Sigmoid colon (tissue), 7 donors: ENCODE results near the gene TMEM222. TPM values are rescaled to one million over a fixed set of nuclear protein-coding genes. Genes with fewer than 3 reads are reported as not detected.

Source experiments
- DNase-seq: peaks from one replicate; pipeline ENCODE4 v3.0.0-alpha.2; 2019
- H3K27ac ChIP-seq, 4 donors: fragments of 200-600 bp; sonication (generic); one replicate each; pipeline ENCODE4 v1.5.1; 2016 to 2019; ENCODE audit warnings: mild to moderate bottlenecking in 1 of 4
- H3K27me3 ChIP-seq, 3 donors: fragments of 200-600 bp; sonication (generic); one replicate each; pipeline ENCODE4 v1.5.1; 2019; ENCODE audit warnings: mild to moderate bottlenecking in 1 of 3
- H3K36me3 ChIP-seq, 4 donors: fragments of 200-600 bp; sonication (generic); one replicate each; pipeline ENCODE4 v1.5.1; 2016 to 2019
- H3K4me1 ChIP-seq, 4 donors: fragments of 200-600 bp; sonication (generic); one replicate each; pipeline ENCODE4 v1.5.1; 2017 to 2019
- H3K4me3 ChIP-seq, 4 donors: fragments of 200-600 bp; sonication (generic); one replicate each; pipeline ENCODE4 v1.5.1; 2017 to 2019; ENCODE audit warnings: mild to moderate bottlenecking in 2 of 4, moderate library complexity in 1 of 4
- H3K9me3 ChIP-seq, 4 donors: fragments of 200-600 bp in 3 of 4; sonication (generic) in 3 of 4; one replicate each; pipeline versions ENCODE4 v1.5.1 to v1.6.1; 2013 to 2019
- CTCF ChIP-seq, 4 experiments: fragments of 450-650 bp in 3 of 4; fragments of 200-600 bp in 1 of 4; IDR thresholded peaks; one replicate each; pipeline ENCODE4 v1.5.1; 2016 to 2019; ENCODE audit warnings: antibody characterized with exemption in 4 of 4, mild to moderate bottlenecking in 3 of 4, moderate library complexity in 2 of 4
- EP300 ChIP-seq, 4 donors: sonication (generic); formaldehyde crosslinking; IDR thresholded peaks; one replicate each; pipeline ENCODE4 v1.6.1; 2017; ENCODE audit warnings: antibody characterized with exemption in 4 of 4
- POLR2A ChIP-seq, 2 donors: fragments of 450-650 bp; IDR thresholded peaks; one replicate each; pipeline ENCODE4 v1.6.1; 2016; ENCODE audit warnings: antibody characterized with exemption in 2 of 2, mild to moderate bottlenecking in 2 of 2, moderate library complexity in 2 of 2
- POLR2AphosphoS5 ChIP-seq, 4 donors: sonication (generic); formaldehyde crosslinking; IDR thresholded peaks; one replicate each; pipeline ENCODE4 v1.6.1; 2017; ENCODE audit warnings: antibody characterized with exemption in 4 of 4
- WGBS, 2 donors: extraction: QIAGEN DNeasy Blood & Tissue Kit; methylation state at CpG; one replicate each; pipeline ENCODE4 v1.1.7; 2013; 5-methylcytosine and 5-hydroxymethylcytosine counted together
- intact Hi-C: fragments of 100-400 bp; cut with DNase I; formaldehyde crosslinking; loops from one replicate; pipeline ENCODE4 v1.15.1; 2023
- polyA plus RNA-seq, 3 donors: library from polyadenylated mRNA; stranded (reverse); fragments of 200-250 nt; gene quantifications; one replicate each; pipeline ENCODE4 v1.2.3, GENCODE V29; 2013
- total RNA-seq, 4 donors: library from RNA; depleted of rRNA; stranded (reverse); fragments of >200 nt; gene quantifications; one replicate each; pipeline ENCODE4 v1.1.0, GENCODE V29; 2016
- donor health status: healthy with polysubstance abuse.
- donor health status: Bipolar disorder and iron deficiency.
- donor health status: healthy.

TMEM222 gene
- total and polyA plus RNA-seq, 7 donors, result 15.7 to 46.9 (median 19.7) TPM

GRCh38 chr1:27366411-27367159, 44.6 kb downstream of the TMEM222 start, which contains the start of gene MAP3K6:
Gene MAP3K6 (minus strand): TSS chr1:27366961. CDS start chr1:27366597, 364 bp downstream.
- H3K4me1 ChIP-seq, result peaks cover 0 to 30% (median 25%) of the 10 kb centered on the region in 4 donors
- H3K9me3 ChIP-seq, result no peaks in the 10 kb centered on the region
- intact Hi-C loops, result loop anchor here (2.0 kb wide), 2 partner anchors 26 to 44 kb away; partner anchors contain the start of genes GPR3 and TMEM222
- peak within 1 kb of the TSS; percentile 99 to 100 (median 100) for H3K27ac ChIP-seq
- WGBS, 2 donors, result 0 to 1% methylated on average over 67 of the region's 67 CpGs
- peak within 1 kb of the TSS; percentile 81 to 91 (median 85) for H3K4me3 ChIP-seq
- no peaks in the 10 kb centered on the region for H3K27me3 ChIP-seq
- peaks cover 12 to 32% (median 24%) of the 10 kb centered on the region in 4 donors for H3K36me3 ChIP-seq
- TF ChIP-seq EP300 (IDR thresholded peaks at IDR 0.05), result peak in 1 of 4 donors; percentile 58
- peak in 1 of 4 experiments; percentile 28 for TF ChIP-seq CTCF (IDR thresholded peaks at IDR 0.05)
- peak; percentile 77 to 81 for TF ChIP-seq POLR2A (IDR thresholded peaks at IDR 0.05)
- TF ChIP-seq POLR2AphosphoS5 (IDR thresholded peaks at IDR 0.05), result peak; percentile 76 to 93 (median 84)
- peak; percentile 96 for DNase-seq

- no peaks in the 10 kb centered on the region for H3K9me3 ChIP-seq
- intact Hi-C loops, result loop anchor here (2.0 kb wide), 2 partner anchors 26 to 44 kb away; partner anchors contain the start of genes GPR3 and TMEM222
- WGBS, 2 donors, result 33 to 53% methylated on average over 8 of the region's 8 CpGs
- TF ChIP-seq CTCF (IDR thresholded peaks at IDR 0.05) (no peak), EP300 (IDR thresholded peaks at IDR 0.05) (no peak), POLR2AphosphoS5 (IDR thresholded peaks at IDR 0.05) (no peak)
- no peak for DNase-seq
- H3K27me3 ChIP-seq, result no peaks in the 10 kb centered on the region
- H3K27ac ChIP-seq, result peak overlapping the region; percentile 99 to 100 (median 100)
- peak overlapping the region; percentile 69 to 91 (median 85) for H3K4me3 ChIP-seq
- peaks cover 12 to 26% (median 18%) of the 10 kb centered on the region in 4 donors for H3K36me3 ChIP-seq
- peaks cover 0 to 30% (median 25%) of the 10 kb centered on the region in 4 donors for H3K4me1 ChIP-seq
These were observed 45.2 kb downstream of the TMEM222 start for GRCh38 chr1:27367160-27367650.

DNA sequence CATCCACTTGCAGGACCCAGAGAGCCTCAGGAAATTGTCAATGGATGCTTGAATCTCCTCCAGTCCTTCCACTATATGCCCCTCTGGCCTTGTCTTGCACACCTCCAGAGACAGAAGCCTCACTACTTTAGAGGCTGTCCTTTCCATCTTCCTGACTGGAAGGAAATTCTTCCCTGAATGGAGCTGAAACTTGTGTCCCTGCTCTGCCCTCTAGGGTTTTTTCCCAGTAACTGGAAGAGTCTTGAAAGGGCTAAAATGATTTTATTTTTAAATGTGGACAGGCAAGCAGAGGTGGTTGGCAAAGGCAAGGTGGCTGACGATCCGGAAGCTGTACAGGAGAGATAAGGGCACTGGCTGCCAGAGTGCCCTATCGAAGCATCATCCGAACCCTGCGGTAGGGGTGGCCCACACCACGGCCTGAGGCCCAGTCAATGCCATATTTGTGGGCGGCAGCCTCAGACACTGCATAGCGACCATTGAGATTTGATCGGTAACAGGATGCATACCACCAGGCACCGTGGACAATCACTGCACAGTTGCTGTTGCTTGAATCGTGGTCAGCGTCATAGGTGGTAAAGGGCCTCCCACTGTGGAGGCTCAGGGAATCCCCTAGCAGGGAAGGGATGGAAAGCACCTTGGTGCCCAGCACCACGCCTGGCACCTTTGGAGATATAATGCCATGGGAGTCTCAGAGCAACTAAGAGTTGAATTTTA, 47.1 kb downstream of the TMEM222 start:
- TF ChIP-seq EP300 (IDR thresholded peaks at IDR 0.05) (no peak), POLR2A (IDR thresholded peaks at IDR 0.05) (no peak), POLR2AphosphoS5 (IDR thresholded peaks at IDR 0.05) (no peak), CTCF (IDR thresholded peaks at IDR 0.05) (no peak)
- intact Hi-C loops, result no loop called here
- peaks cover 0 to 28% (median 24%) of the 10 kb centered on the region in 4 donors for H3K4me1 ChIP-seq
- no peak overlapping the region for H3K4me3 ChIP-seq
- H3K36me3 ChIP-seq, result peaks cover 0 to 8% (median 3%) of the 10 kb centered on the region in 4 donors
- H3K9me3 ChIP-seq, result no peaks in the 10 kb centered on the region
- 64 to 68% methylated on average over 13 of the region's 13 CpGs for WGBS, 2 donors
- no peaks in the 10 kb centered on the region for H3K27me3 ChIP-seq
- no peak for DNase-seq
- H3K27ac ChIP-seq, result no peak overlapping the region

DNA sequence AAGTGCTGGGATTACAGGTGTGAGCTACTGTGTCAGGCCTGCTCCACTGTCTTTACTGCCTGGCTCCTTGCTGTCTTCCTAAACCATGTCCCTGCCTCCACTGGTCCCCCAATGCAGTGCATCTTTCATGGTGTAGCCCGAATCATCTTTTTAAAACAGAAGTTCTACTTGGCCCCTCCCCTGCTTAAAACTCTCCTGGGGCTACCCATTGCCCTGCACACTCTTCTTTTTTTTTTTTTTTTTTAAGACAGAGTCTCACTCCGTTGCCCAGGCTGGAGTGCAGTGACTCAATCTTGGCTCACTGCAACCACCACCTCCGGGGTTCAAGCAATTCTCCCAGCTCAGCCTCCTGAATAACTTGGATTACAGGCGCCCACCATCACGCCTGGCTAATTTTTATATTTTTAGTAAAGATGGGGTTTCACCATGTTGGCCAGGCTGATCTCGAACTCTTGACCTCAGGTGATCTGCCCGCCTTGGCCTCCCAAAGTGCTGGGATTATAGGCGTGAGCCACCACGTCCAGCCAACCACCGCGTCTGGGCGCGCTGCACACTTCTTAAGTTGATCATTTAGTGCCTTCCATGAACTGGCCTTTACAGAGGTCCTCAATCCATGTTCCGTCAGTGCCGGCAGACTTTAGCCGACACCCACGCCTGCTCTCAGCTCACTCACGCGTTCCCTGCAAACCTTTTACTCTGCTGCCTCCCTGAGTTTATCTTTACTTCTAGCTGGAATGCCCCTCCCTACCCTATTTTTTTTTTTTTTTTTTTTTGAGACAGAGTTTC, 50.3 kb downstream of the TMEM222 start:
- no peak for TF ChIP-seq CTCF (IDR thresholded peaks at IDR 0.05)
- no peak for TF ChIP-seq POLR2A (IDR thresholded peaks at IDR 0.05)
- no peak for TF ChIP-seq EP300 (IDR thresholded peaks at IDR 0.05)
- TF ChIP-seq POLR2AphosphoS5 (IDR thresholded peaks at IDR 0.05), result no peak
- intact Hi-C loops, result no loop called here
- no peak overlapping the region for H3K27ac ChIP-seq
- peaks cover 0 to 11% (median 8%) of the 10 kb centered on the region in 4 donors for H3K4me1 ChIP-seq
- 78 to 89% methylated on average over 19 of the region's 19 CpGs for WGBS, 2 donors
- H3K9me3 ChIP-seq, result no peaks in the 10 kb centered on the region
- H3K27me3 ChIP-seq, result no peaks in the 10 kb centered on the region
- H3K36me3 ChIP-seq, result no peaks in the 10 kb centered on the region
- no peak overlapping the region for H3K4me3 ChIP-seq
- DNase-seq, result no peak
